ENCODE data around the gene DGKQ.
"Not testable (repeated sequence)": the region's sequence is repeated elsewhere in the genome, so short reads cannot be mapped to it uniquely, and the experiment has no call there.

DGKQ gene

DNA sequence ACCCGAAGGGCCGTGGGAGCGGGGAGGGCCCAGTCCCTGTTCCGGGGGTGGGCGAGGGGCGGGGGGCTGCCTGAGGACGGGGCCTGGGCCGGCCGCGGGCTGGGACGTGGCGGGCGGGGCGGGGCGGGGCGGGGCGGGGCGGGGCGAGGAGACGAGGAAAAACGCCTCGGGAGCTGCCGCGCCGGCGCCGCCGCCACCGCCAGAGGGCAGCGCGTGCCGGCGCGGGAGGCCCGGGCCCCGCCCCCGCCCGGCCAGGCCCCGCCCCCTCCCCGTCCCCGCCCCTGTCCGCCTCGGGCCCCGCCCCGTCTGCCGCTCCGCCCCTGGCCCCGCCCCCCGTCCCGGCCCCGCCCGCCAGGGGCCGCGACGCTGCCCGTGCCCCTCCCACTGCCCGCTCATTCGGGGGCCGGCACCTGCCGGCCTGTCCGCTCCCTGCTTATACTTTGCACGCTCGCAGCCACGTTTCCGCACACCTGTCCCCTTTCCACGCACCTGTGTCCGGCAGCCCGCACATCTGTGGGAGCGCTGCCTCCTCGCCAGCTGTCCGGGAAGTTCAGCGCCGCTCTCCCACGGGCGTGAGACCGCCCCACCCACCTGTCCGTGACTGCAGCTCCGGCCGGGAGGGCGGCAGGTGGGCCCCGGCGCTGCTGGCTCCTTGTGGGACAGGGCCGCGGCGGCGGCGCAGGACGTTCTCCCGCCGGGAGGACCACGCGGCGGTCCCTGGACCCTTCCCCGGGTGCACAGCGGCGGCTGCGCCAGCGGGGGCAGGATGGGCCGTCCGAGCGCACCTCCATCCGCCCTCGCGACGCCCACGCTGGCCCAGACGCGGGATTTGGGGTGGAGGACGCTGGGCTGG, 36.4 kb upstream of the DGKQ start:
- DNase-seq, result no peak

DNA sequence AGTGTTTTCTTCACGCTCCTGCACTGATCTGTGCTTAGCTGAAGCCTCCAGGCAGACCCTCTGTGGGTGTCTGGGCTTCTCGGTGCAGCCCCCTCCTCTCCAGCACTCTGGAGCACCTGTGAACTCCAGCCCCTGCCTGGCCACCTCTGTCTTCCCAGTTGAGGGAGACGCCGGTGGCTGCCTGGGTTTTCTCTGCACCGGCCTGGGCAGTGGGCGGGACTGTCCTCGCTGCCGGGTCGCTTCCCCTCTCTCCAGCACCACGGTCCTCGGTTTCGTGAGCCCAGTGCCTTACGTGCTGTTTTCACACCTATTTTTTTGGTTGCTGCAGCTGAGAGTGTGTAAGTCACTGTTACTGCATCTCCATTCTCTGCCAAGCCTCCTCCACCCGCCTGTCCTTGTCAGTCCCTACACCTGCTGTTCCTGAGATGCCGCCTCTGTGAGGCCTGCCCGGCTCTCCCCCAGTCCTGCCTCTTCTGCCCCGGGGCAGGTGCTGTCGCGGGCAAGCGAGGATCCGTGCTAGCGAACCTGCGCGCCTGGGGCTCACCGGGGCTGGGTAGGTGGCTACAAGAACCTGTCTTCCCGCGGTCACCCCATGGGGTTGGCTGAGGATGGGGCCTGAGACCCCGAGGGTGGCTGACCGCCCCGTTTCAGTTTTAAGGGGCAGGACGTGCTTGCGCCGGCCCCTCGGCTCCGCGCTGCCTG, 35.6 kb upstream of the DGKQ start:
- DNase-seq, result no peak

DNA sequence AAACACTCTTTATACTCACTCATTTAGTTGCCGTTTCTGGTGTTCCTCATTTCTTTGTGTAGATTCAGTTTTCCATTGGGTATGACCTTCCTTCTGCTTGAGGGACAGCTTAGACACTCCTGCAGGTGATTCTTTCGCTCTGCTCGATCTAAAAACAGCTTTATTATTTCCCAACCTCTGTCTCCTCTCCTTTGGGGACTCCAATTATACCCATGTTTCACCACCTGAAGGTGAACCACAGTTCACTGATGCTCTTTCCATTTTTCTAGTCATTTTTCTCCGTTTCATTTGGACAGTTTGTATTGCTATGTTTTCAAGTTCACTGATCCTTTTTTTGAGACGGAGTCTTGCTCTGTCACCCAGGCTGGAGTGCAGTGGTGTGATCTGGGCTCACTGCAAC, 33.5 kb upstream of the DGKQ start:
- DNase-seq, result no peak

DNA sequence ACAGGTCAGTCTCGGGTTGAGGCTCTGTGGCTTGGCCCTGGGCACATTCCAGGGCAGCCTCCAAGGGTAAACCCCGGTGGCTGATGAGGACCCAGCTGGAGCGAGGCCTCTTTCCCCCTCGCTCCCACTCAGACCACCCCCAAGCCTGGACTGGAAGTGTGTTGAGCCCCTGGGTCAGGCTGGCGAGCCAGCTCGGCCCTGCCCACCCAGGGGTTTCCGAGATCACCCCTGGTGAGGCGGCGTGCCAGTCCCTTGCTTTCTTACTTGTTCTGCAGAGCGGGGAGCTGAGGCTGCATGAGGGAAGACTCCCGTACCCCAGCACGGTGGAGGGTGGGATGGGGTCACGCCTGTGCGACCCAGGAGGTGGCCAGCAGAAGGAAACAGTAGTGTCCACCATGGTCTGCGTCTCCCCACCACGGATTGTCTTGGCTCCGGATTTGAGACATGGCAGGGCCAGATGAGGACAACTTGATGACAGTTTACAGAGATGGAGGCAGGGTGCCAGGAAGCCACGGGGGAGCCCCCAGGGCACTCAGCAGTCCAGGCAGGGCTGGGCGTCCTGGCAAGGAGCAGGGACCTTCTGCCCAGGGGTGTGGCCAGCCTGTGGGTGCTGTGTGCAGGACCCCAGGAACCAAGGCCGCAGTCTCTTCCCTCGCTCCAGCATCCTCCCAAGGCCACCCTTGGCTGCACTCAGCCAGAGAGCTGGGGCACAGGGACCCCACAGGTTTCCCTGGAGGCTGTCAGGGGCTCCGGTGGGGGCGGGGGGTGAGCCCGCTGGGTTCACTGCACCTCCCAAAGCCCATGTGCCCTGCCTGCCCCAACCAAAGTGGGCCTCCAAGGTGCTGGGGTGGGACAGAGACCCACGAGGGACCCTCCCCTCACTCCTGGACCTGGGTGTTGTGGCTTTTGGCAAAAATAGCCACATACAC, 31.5 kb upstream of the DGKQ start:
- DNase-seq, result no peak

DNA sequence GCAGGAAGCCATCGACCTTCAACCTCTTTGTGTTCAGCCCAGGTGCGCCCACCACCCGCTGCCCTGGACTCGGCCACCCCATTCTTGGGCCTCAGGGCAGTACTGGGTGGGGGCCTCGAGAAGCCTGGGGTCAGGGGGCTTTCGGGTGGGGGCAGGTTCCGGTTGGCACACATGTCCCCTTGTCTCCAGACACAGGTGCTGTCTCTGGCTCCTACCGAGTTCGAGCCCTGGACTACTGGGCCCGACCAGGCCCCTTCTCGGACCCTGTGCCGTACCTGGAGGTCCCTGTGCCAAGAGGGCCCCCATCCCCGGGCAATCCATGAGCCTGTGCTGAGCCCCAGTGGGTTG, 30.7 kb upstream of the DGKQ start:
- no peak for DNase-seq

DNA sequence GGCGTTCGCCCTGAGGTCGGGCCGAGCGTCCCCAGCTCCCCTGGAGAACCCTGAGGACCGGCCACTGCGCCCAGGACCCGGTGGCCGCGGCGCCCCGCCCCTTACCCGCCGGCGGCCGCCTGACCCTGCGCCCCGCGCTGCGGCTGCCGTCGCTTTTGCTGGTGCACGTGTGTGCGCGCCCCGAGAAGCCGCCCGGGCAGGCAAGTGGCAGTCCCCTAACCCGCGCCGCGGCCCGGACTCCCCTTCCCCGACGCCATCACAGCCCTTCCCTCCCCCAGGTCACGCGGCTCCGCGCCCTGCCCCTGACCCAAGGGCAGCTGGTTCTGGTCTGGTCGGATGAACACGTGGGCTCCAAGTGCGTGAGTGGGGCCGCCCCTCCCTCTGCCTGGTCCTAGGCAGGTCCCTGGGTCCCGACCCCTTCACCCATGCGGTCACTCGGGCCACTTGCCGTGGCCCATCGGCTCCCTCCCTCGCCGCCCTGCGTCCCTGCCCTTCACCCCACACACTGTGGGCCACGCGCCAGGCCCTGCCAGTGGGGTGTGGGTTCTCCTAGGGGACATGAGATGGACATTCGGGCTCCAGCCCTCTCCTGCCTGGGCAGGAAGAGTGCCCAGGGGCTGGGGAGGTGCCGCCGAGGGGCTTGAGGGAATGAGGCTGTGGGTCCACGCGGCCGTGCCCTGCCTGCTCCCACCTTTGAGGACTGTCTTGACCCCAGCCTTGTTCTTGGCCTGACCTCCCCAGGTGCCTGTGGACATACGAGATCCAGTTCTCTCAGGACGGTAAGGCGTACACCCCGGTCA, 30.1 kb upstream of the DGKQ start:
- no peak for DNase-seq

DNA sequence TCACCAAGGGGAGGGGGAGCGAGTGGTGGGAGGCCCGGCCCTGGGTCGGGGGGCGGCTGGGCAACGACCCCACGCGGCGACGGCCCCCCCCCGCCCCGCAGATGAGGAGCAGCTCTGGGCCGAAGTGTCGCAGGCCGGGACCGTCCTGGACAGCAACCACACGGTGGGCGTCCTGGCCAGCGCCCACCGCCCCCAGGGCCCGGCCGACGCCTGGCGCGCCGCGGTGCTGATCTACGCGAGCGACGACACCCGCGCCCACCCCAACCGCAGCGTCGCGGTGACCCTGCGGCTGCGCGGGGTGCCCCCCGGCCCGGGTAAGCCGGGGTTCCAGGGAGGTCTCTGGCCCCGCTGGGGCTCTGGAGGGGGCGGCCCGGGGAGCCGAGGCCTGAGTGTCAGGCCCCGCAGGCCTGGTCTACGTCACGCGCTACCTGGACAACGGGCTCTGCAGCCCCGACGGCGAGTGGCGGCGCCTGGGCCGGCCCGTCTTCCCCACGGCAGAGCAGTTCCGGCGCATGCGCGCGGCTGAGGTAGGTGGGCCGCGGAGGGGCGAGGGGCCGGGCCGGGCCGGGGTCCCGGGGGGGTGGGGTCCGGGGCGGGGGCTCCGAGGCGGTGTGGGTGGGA, 29.4 kb upstream of the DGKQ start:
- no peak for DNase-seq

DNA sequence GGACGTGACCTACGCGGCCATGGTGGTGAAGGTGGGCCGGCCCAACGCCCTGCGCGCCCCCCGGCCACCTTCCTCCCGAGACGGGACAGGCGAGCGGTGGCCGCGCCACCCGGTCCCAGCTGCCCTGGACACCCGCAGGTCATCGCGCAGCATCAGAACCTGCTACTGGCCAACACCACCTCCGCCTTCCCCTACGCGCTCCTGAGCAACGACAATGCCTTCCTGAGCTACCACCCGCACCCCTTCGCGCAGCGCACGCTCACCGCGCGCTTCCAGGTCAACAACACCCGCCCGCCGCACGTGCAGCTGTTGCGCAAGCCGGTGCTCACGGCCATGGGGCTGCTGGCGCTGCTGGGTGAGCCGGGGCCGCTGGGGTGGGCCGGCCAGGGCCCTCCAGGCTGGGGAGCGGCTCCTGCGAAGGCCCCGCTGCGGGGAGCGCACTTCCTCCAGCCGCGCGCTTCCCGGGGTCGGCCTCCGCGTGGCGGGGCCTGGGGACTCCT, 28.8 kb upstream of the DGKQ start:
- DNase-seq, result no peak

DNA sequence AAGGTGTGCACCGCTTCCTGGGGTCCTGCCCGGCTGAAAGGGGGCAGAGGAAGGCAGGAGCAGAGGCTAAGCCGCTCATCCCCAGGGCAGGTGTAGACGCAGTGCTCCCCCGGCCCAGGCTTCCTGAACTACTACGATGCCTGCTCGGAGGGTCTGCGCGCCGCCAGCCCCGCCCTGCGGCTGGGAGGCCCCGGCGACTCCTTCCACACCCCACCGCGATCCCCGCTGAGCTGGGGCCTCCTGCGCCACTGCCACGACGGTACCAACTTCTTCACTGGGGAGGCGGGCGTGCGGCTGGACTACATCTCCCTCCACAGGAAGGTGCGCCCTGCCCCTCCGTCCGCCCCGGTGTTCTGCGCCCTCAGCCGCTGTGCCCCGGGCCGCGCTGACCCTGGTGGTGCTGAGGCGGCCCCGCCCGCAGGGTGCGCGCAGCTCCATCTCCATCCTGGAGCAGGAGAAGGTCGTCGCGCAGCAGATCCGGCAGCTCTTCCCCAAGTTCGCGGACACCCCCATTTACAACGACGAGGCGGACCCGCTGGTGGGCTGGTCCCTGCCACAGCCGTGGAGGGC, 28.3 kb upstream of the DGKQ start:
- no peak for DNase-seq

DNA sequence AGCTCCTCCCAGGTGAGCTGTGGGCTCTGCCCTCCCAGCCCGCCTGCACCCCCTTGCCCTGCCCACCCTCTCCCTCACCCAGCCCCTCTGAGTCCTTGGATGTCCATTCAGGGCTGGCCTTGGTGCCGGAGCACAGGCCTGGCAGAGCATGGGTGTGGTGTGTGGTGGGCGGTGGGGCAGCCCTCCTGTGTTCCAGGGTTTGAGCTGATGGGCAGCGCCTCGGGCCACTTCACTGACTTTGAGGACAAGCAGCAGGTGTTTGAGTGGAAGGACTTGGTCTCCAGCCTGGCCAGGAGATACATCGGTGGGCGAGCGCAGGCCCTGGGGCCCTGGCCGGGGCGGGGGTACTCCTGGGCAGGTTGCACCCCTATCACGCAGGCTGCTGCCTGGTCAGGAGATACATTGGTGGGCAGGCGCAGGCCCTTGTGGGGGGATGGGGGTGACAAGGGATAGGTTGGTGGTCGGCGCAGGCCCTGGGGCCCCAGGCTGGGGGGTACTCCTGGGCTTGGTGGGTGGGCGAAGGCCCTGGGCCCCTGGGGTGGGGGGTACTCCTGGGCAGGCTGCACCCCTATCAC, 27.4 kb upstream of the DGKQ start:
- DNase-seq, result no peak

DNA sequence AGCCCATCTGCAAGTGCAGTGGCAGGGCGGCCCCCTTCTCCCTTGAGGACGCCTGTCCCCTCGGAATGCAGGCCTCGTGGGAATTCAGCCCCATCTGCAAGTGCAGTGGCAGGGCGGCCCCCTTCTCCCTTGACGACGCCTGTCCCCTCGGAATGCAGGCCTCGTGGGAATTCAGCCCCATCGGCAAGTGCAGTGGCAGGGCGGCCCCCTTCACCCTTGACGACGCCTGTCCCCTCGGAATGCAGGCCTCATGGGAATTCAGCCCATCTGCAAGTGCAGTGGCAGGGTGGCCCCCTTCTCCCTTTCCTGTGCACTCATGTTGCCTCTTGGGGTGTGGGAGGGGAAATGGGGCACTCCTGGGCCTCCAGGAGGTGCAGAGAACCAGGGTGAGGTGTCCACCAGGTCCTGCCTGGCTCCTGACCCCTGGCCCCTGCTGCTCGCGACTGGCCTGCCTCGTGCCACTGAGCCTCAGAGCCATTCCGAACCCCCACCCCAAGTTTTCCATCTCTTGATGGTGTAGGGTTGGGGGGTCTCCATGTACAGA, 26.6 kb upstream of the DGKQ start:
- DNase-seq, result no peak

DNA sequence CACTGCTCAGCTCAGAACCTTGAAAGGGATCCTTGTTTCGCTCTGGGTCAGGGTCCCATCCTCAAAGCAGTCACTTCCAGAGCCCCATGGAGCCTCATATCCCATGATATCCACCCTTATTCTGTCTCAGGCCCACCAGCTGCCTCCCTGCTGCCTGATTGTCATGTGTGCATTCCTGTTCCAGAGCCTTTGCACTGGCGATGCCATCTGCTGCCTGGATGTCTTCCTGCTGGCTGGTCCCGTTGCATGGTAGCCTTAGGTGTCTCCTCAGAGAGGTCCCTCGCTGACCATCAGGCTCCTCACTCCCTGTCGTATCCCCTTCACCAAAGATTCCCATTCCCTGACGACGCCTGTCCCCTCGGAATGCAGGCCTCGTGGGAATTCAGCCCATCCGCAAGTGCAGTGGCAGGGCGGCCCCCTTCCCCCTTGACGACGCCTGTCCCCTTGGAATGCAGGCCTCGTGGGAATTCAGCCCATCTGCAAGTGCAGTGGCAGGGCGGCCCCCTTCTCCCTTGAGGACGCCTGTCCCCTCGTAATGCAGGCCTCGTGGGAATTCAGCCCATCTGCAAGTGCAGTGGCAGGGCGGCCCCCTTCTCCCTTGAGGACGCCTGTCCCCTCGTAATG, 26.0 kb upstream of the DGKQ start:
- not testable (repeated sequence) for DNase-seq

DNA sequence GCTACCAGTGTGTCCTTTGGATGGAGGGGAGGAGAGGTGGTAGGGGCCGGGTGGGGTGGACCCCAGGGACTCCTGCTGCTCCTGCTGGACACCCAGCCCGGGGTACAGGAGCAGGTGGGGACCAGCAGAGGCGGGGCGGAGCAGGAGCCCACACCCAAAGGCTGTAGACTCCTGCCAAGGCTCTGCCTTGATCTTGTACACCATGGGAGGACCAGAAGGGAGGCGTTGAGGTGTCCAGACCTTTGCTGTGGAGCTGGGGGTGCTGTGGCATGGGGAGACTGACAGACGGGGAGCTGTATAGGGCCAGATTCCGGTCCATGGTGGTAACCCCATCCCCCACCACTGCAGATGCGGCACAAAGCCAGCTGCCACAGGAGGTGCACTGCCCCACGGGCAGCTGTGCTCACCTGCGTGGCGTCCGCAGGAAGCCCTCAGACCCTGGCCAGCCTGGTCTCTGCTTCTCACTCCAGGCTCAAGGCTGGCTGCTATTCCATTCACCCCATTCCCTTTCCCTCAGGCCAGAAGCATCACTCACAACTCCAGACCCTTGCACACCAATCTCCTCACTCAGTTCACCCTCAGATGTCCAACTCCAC, 24.8 kb upstream of the DGKQ start:
- no peak for DNase-seq

DNA sequence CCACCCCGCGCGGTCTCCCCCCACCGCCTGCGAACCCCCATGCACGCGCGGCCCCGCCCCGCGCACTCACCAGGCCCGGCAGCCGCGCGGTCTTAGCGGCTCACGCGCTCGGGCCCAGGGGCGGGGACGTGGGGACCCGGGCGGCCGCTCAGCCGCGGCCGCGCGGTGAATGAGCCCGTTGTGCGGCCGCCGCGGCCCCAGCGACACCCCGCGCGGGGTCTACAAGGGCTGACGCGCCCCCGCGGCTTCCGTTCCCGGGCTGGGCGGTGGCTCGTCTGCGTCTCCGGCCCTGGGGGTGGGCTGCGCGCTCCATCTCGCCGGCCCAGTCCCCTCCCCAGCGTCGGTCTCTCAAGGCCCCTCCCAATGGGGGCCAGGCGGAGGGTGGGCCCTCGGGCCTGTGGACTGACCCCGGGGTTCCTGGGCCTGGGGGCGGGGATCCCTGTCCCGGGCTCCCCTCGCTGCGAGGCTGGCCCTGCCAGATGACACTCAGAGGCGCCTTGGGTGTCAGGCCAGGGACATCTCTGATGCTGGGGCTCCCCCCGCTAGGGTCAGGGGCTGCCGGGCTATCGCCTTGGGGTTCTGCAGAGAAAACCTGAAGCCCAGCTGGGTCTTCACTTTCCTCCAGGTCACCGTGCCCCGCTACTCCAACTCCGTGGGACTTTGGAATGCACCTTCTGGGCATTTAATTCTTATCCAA, 24.2 kb upstream of the DGKQ start:
- no peak for DNase-seq

DNA sequence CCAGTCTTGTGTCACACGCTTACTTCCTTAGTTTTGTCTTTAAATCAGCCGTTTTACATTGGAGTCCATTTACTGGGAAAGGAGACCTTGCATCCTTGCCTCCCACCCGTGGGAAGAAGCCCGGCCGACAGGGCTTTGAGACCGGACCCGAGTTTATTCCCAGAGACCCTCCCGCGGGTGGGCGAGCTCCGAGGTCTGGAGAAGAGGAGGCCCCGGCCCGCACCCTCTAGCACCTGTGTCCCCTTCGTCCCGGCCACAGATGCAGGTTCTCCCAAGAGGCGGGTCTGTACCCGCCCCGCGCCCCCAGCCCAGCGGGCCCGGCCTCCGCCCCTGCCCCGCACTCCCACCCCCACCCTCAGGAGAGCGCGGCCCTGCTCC, 23.6 kb upstream of the DGKQ start:
- DNase-seq, result no peak

DNA sequence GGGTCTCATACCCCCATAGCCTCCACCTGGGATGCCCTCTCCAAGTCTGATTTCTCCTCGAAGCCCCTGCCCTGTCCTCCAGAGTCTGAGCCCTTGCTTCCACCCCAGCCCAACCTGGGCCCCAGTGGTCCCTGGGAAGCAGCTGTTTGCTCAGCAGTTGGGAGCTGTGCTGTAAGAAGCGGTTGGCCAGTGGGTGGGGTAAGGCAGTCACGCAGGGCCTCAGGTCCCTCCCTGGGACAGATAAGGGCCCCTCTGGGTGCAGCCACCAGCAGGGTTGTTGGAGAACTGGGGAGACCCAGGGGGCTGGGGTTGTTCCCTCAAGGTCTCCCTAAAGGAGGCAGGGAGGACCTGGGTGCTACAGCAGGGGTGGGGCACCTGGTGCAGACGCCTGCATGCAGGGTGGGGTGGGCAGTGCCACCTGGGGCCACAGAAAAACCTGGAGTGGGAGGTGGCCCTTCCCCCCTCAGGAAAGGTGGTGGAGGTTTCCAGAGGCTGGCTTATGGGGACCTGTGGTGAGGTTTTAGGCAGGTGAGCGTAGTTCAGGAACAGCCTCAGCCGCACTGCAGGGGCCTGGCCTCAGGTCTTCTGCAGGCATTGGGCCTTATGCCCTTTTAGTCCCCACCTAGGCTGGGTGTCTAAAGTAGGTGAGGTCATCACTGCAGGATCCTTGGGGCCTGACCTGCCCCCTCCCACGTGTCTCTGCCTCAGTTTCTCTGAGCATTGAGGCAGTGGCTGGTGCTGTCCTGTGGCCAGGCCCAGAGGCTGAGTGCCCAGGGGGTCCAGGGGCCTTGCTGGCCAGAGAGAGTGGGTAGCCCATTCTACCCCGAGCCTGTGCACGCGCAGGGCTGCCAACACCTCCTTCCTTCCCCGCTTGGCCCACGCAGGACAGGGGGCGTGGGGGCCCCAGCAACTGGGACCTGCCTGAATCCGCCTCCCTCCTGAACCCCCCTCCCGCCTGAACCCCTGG, 22.9 kb upstream of the DGKQ start:
- DNase-seq, result no peak

DNA sequence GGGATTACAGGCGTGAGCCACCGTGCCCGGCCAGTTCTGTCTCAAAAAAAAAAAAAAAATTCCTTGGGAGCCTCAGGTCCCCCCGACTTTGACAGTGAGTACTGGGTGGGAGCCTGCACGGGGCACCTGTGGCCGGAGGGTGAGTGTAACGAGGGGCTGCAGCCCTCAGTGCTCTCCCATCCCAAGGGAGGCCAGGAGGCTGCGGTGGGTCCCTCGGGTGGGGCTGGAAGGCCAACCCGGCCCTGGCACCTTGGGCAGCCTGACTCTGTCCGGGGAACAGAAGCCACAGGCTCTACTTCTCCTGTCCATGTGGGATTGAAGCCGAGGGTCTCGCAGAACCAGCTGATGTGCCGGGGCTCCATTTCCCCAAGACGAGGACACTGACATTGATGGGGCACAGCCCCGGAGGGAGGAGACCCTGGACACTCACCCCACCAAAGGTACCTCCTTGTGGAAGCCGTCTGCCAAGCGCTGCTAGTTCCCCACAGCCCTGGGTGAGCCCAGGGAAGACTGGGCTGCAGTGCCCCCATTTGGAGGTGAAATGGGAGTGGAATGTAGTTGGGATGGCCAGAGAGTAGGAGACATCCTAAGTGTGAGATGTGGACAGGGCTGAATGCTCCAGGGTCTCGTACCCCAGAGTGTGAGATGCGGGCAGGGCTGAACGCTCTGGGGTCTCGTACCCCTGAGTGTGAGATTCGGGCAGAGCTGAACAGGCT, 22.1 kb upstream of the DGKQ start:
- no peak for DNase-seq
